ENCODE results near the gene OR51F1. TPM values are rescaled to one million over a fixed set of nuclear protein-coding genes. Genes with fewer than 3 reads are reported as not detected.

Gene OR51F1
- total and polyA plus RNA-seq, 2 of the 8 experiments (the other 6 are each of a cell fraction or from before 2014, with no cell fraction given), result not detected

Small RNAs within 50 kb of the gene (small RNA-seq; reads per million reads assigned to genes)
- not detected for gene RF00091 (ENCODE audit: insufficient read depth)

Other genes with a start within 250 kb of the OR51F1 start
- not detected in 2 replicates for gene OR52M1, start 224.7 kb downstream of the OR51F1 start, total RNA-seq (2021; fragmentation: NEBNext Ultra II Directional; extraction: Animal tissue kit (Norgen Biotek cat#: 25700))
- not detected in 2 replicates for gene OR52M1, start 224.7 kb downstream of the OR51F1 start, polyA plus RNA-seq (2011; rRNA removed)
- gene OR52I2, start 188.2 kb downstream of the OR51F1 start, total RNA-seq (2021; fragmentation: NEBNext Ultra II Directional; extraction: Animal tissue kit (Norgen Biotek cat#: 25700)), result not detected in 2 replicates
- not detected in 2 replicates for gene OR52I2, start 188.2 kb downstream of the OR51F1 start, polyA plus RNA-seq (2011; rRNA removed)
- not detected in 2 replicates for gene OR52I1, start 175.9 kb downstream of the OR51F1 start, total RNA-seq (2021; fragmentation: NEBNext Ultra II Directional; extraction: Animal tissue kit (Norgen Biotek cat#: 25700))
- gene OR52I1, start 175.9 kb downstream of the OR51F1 start, polyA plus RNA-seq (2011; rRNA removed), result not detected in 2 replicates
- 5.7 and 6.2 TPM in 2 replicates for gene TRIM68, start 161.7 kb downstream of the OR51F1 start, total RNA-seq (2021; fragmentation: NEBNext Ultra II Directional; extraction: Animal tissue kit (Norgen Biotek cat#: 25700))
- 3.4 and 3.8 TPM in 2 replicates for gene TRIM68, start 161.7 kb downstream of the OR51F1 start, polyA plus RNA-seq (2011; rRNA removed)
- gene OR51D1, start 132.5 kb downstream of the OR51F1 start, total RNA-seq (2021; fragmentation: NEBNext Ultra II Directional; extraction: Animal tissue kit (Norgen Biotek cat#: 25700)), result not detected in 2 replicates
- gene OR51D1, start 132.5 kb downstream of the OR51F1 start, polyA plus RNA-seq (2011; rRNA removed), result not detected in 2 replicates
- gene OR51E1, start 126.0 kb downstream of the OR51F1 start, total RNA-seq (2021; fragmentation: NEBNext Ultra II Directional; extraction: Animal tissue kit (Norgen Biotek cat#: 25700)), result not detected in 2 replicates
- gene OR51E1, start 126.0 kb downstream of the OR51F1 start, polyA plus RNA-seq (2011; rRNA removed), result not detected in 2 replicates
- not detected in 2 replicates for gene OR51E2, start 72.1 kb downstream of the OR51F1 start, total RNA-seq (2021; fragmentation: NEBNext Ultra II Directional; extraction: Animal tissue kit (Norgen Biotek cat#: 25700))
- not detected in 2 replicates for gene OR51E2, start 72.1 kb downstream of the OR51F1 start, polyA plus RNA-seq (2011; rRNA removed)
- not detected in 2 replicates for gene MMP26, start 65.2 kb downstream of the OR51F1 start, total RNA-seq (2021; fragmentation: NEBNext Ultra II Directional; extraction: Animal tissue kit (Norgen Biotek cat#: 25700))
- 0.06 TPM in 1 of 2 replicates, not detected in the other for gene MMP26, start 65.2 kb downstream of the OR51F1 start, polyA plus RNA-seq (2011; rRNA removed)
- not detected in 2 replicates for gene OR52R1, start 34.4 kb upstream of the OR51F1 start, total RNA-seq (2021; fragmentation: NEBNext Ultra II Directional; extraction: Animal tissue kit (Norgen Biotek cat#: 25700))
- not detected in 2 replicates for gene OR52R1, start 34.4 kb upstream of the OR51F1 start, polyA plus RNA-seq (2011; rRNA removed)
- gene OR51F2, start 51.4 kb upstream of the OR51F1 start, total RNA-seq (2021; fragmentation: NEBNext Ultra II Directional; extraction: Animal tissue kit (Norgen Biotek cat#: 25700)), result not detected in 2 replicates
- gene OR51F2, start 51.4 kb upstream of the OR51F1 start, polyA plus RNA-seq (2011; rRNA removed), result 0.09 and 0.15 TPM in 2 replicates
- gene OR51S1, start 79.3 kb upstream of the OR51F1 start, total RNA-seq (2021; fragmentation: NEBNext Ultra II Directional; extraction: Animal tissue kit (Norgen Biotek cat#: 25700)), result not detected in 2 replicates
- gene OR51S1, start 79.3 kb upstream of the OR51F1 start, polyA plus RNA-seq (2011; rRNA removed), result not detected in 2 replicates
- gene OR51T1, start 112.0 kb upstream of the OR51F1 start, total RNA-seq (2021; fragmentation: NEBNext Ultra II Directional; extraction: Animal tissue kit (Norgen Biotek cat#: 25700)), result not detected in 2 replicates
- gene OR51T1, start 112.0 kb upstream of the OR51F1 start, polyA plus RNA-seq (2011; rRNA removed), result not detected in 2 replicates
- gene OR51A7, start 133.8 kb upstream of the OR51F1 start, total RNA-seq (2021; fragmentation: NEBNext Ultra II Directional; extraction: Animal tissue kit (Norgen Biotek cat#: 25700)), result not detected in 2 replicates
- gene OR51A7, start 133.8 kb upstream of the OR51F1 start, polyA plus RNA-seq (2011; rRNA removed), result not detected in 2 replicates
- not detected in 2 replicates for gene OR51G2, start 149.4 kb upstream of the OR51F1 start, total RNA-seq (2021; fragmentation: NEBNext Ultra II Directional; extraction: Animal tissue kit (Norgen Biotek cat#: 25700))
- gene OR51G2, start 149.4 kb upstream of the OR51F1 start, polyA plus RNA-seq (2011; rRNA removed), result not detected in 2 replicates
- gene OR51G1, start 154.4 kb upstream of the OR51F1 start, total RNA-seq (2021; fragmentation: NEBNext Ultra II Directional; extraction: Animal tissue kit (Norgen Biotek cat#: 25700)), result not detected in 2 replicates
- not detected in 2 replicates for gene OR51G1, start 154.4 kb upstream of the OR51F1 start, polyA plus RNA-seq (2011; rRNA removed)
- not detected in 2 replicates for gene OR51A4, start 177.7 kb upstream of the OR51F1 start, total RNA-seq (2021; fragmentation: NEBNext Ultra II Directional; extraction: Animal tissue kit (Norgen Biotek cat#: 25700))
- not detected in 2 replicates for gene OR51A4, start 177.7 kb upstream of the OR51F1 start, polyA plus RNA-seq (2011; rRNA removed)
- not detected in 2 replicates for gene OR51A2, start 185.8 kb upstream of the OR51F1 start, total RNA-seq (2021; fragmentation: NEBNext Ultra II Directional; extraction: Animal tissue kit (Norgen Biotek cat#: 25700))
- gene OR51A2, start 185.8 kb upstream of the OR51F1 start, polyA plus RNA-seq (2011; rRNA removed), result not detected in 2 replicates
- not detected in 2 replicates for gene OR51L1, start 224.9 kb upstream of the OR51F1 start, total RNA-seq (2021; fragmentation: NEBNext Ultra II Directional; extraction: Animal tissue kit (Norgen Biotek cat#: 25700))
- gene OR51L1, start 224.9 kb upstream of the OR51F1 start, polyA plus RNA-seq (2011; rRNA removed), result not detected in 2 replicates

Measured in H1 (cell line).